Tibial nerve (tissue), 4 donors: ENCODE data around the gene DDTL.
"Not testable (repeated sequence)": the region's sequence is repeated elsewhere in the genome, so short reads cannot be mapped to it uniquely, and the experiment has no call there.

ENCODE experiments used
- CTCF ChIP-seq, 5 experiments: fragments of 200-600 bp in 3 of 5; fragments of 450-650 bp in 2 of 5; sonication (generic) in 3 of 5; IDR thresholded peaks; one replicate each; pipeline ENCODE4 v1.5.1; 2016 to 2019; ENCODE audit warnings: antibody characterized with exemption in 5 of 5, mild to moderate bottlenecking in 3 of 5, moderate library complexity in 2 of 5
- EP300 ChIP-seq, 2 donors: sonication (generic); formaldehyde crosslinking; IDR thresholded peaks; one replicate each; pipeline ENCODE4 v1.6.1; 2017; ENCODE audit warnings: antibody characterized with exemption in 2 of 2, mild to moderate bottlenecking in 1 of 2
- POLR2A ChIP-seq, 2 donors: fragments of 450-650 bp; IDR thresholded peaks; one replicate each; pipeline ENCODE4 v1.6.1; 2017; ENCODE audit warnings: antibody characterized with exemption in 2 of 2, mild to moderate bottlenecking in 2 of 2, moderate library complexity in 2 of 2

GRCh38 chr22:23993080-23993479 lies 26.4 kb downstream of the DDTL start:
- TF ChIP-seq CTCF, POLR2A, EP300 (IDR thresholded peaks at IDR 0.05): not testable (repeated sequence)
